ENCODE data around the gene LRRTM3.

Gene LRRTM3

GRCh38 chr10:66990143-66990830 lies 64.5 kb downstream of the LRRTM3 start:
- no peak overlapping the region for H3K4me3 ChIP-seq (ENCODE audit: low read length)
- H3K4me1 ChIP-seq (ENCODE audit: control insufficient read depth, low read depth, low read length): no peaks in the 10 kb centered on the region
- H3K27ac ChIP-seq (ENCODE audit: low read length): no peak overlapping the region
- H3K36me3 ChIP-seq (ENCODE audit: control insufficient read depth, low read depth, low read length): no peaks in the 10 kb centered on the region
- no peaks in the 10 kb centered on the region for H3K27me3 ChIP-seq (ENCODE audit: control insufficient read depth, insufficient read depth, low read length)
- H3K9ac ChIP-seq (ENCODE audit: low read length): no peak overlapping the region
- H3K9me3 ChIP-seq (ENCODE audit: control insufficient read depth, low read depth, low read length): no peaks in the 10 kb centered on the region

GRCh38 chr10:66996996-66997395 lies 71.2 kb downstream of the LRRTM3 start:
- H3K4me3 ChIP-seq (ENCODE audit: low read length): no peak overlapping the region
- no peaks in the 10 kb centered on the region for H3K36me3 ChIP-seq (ENCODE audit: control insufficient read depth, low read depth, low read length)
- no peaks in the 10 kb centered on the region for H3K9me3 ChIP-seq (ENCODE audit: control insufficient read depth, low read depth, low read length)
- no peak overlapping the region for H3K9ac ChIP-seq (ENCODE audit: low read length)
- no peak overlapping the region for H3K27ac ChIP-seq (ENCODE audit: low read length)
- H3K27me3 ChIP-seq (ENCODE audit: control insufficient read depth, insufficient read depth, low read length): no peaks in the 10 kb centered on the region
- no peaks in the 10 kb centered on the region for H3K4me1 ChIP-seq (ENCODE audit: control insufficient read depth, low read depth, low read length)

GRCh38 chr10:66999762-67000545 lies 74.1 kb downstream of the LRRTM3 start:
- Histone ChIP-seq H3K27me3 (ENCODE audit: control insufficient read depth, insufficient read depth, low read length) (no peaks in the 10 kb centered on the region), H3K9me3 (ENCODE audit: control insufficient read depth, low read depth, low read length) (no peaks in the 10 kb centered on the region), H3K4me3 (ENCODE audit: low read length) (no peak overlapping the region)

GRCh38 chr10:67004690-67005089 lies 78.9 kb downstream of the LRRTM3 start:
- Histone ChIP-seq H3K27ac (ENCODE audit: low read length) (no peak overlapping the region), H3K27me3 (ENCODE audit: control insufficient read depth, insufficient read depth, low read length) (no peaks in the 10 kb centered on the region), H3K36me3 (ENCODE audit: control insufficient read depth, low read depth, low read length) (no peaks in the 10 kb centered on the region), H3K4me3 (ENCODE audit: low read length) (no peak overlapping the region), H3K9ac (ENCODE audit: low read length) (no peak overlapping the region), H3K4me1 (ENCODE audit: control insufficient read depth, low read depth, low read length) (peaks cover 3% of the 10 kb centered on the region), H3K9me3 (ENCODE audit: control insufficient read depth, low read depth, low read length) (no peaks in the 10 kb centered on the region)

More at GRCh38 chr10:66999762-67000545, 74.1 kb downstream of the LRRTM3 start:
- H3K27ac ChIP-seq (ENCODE audit: low read length): no peak overlapping the region
- H3K9ac ChIP-seq (ENCODE audit: low read length): no peak overlapping the region
- H3K36me3 ChIP-seq (ENCODE audit: control insufficient read depth, low read depth, low read length): no peaks in the 10 kb centered on the region
- H3K4me1 ChIP-seq (ENCODE audit: control insufficient read depth, low read depth, low read length): peaks cover 3% of the 10 kb centered on the region

GRCh38 chr10:67005981-67006380 lies 80.1 kb downstream of the LRRTM3 start:
- Histone ChIP-seq H3K9me3 (ENCODE audit: control insufficient read depth, low read depth, low read length) (no peaks in the 10 kb centered on the region), H3K9ac (ENCODE audit: low read length) (no peak overlapping the region), H3K36me3 (ENCODE audit: control insufficient read depth, low read depth, low read length) (no peaks in the 10 kb centered on the region), H3K4me3 (ENCODE audit: low read length) (no peak overlapping the region), H3K4me1 (ENCODE audit: control insufficient read depth, low read depth, low read length) (peaks cover 3% of the 10 kb centered on the region), H3K27me3 (ENCODE audit: control insufficient read depth, insufficient read depth, low read length) (no peaks in the 10 kb centered on the region), H3K27ac (ENCODE audit: low read length) (no peak overlapping the region)

GRCh38 chr10:67011480-67011879 lies 85.6 kb downstream of the LRRTM3 start:
- Histone ChIP-seq H3K9ac (ENCODE audit: low read length) (no peak overlapping the region), H3K36me3 (ENCODE audit: control insufficient read depth, low read depth, low read length) (no peaks in the 10 kb centered on the region), H3K4me3 (ENCODE audit: low read length) (no peak overlapping the region), H3K27ac (ENCODE audit: low read length) (no peak overlapping the region), H3K27me3 (ENCODE audit: control insufficient read depth, insufficient read depth, low read length) (no peaks in the 10 kb centered on the region), H3K9me3 (ENCODE audit: control insufficient read depth, low read depth, low read length) (no peaks in the 10 kb centered on the region), H3K4me1 (ENCODE audit: control insufficient read depth, low read depth, low read length) (no peaks in the 10 kb centered on the region)

DNA sequence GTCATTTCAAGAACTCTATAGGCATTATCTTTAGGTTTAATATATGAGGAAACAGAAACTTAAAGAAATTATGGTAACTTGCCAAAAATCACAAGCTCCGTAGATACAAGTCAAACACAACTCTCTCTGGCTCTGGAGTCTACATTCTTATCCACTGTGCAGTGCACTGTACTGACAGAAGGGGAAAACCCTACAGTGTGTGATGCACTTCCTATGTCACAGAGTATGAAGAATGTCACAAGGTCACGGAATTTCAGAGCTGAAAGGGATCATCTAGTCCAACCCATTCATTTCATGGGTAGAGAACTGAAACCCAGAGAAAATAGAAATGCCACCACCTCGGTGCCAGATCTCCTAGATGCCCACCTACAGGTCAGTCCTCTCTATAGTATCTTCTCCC lies 86.1 kb downstream of the LRRTM3 start:
- H3K9me3 ChIP-seq (ENCODE audit: control insufficient read depth, low read depth, low read length): no peaks in the 10 kb centered on the region
- H3K27me3 ChIP-seq (ENCODE audit: control insufficient read depth, insufficient read depth, low read length): no peaks in the 10 kb centered on the region
- no peak overlapping the region for H3K9ac ChIP-seq (ENCODE audit: low read length)
- H3K4me3 ChIP-seq (ENCODE audit: low read length): no peak overlapping the region
- H3K4me1 ChIP-seq (ENCODE audit: control insufficient read depth, low read depth, low read length): no peaks in the 10 kb centered on the region
- H3K27ac ChIP-seq (ENCODE audit: low read length): no peak overlapping the region
- no peaks in the 10 kb centered on the region for H3K36me3 ChIP-seq (ENCODE audit: control insufficient read depth, low read depth, low read length)

GRCh38 chr10:67015225-67015624 lies 89.4 kb downstream of the LRRTM3 start:
- H3K4me1 ChIP-seq (ENCODE audit: control insufficient read depth, low read depth, low read length): no peaks in the 10 kb centered on the region

GRCh38 chr10:67017218-67017617 lies 91.4 kb downstream of the LRRTM3 start:
- Histone ChIP-seq H3K27ac (ENCODE audit: low read length) (no peak overlapping the region), H3K27me3 (ENCODE audit: control insufficient read depth, insufficient read depth, low read length) (no peaks in the 10 kb centered on the region), H3K36me3 (ENCODE audit: control insufficient read depth, low read depth, low read length) (no peaks in the 10 kb centered on the region), H3K9me3 (ENCODE audit: control insufficient read depth, low read depth, low read length) (no peaks in the 10 kb centered on the region), H3K9ac (ENCODE audit: low read length) (no peak overlapping the region), H3K4me1 (ENCODE audit: control insufficient read depth, low read depth, low read length) (no peaks in the 10 kb centered on the region), H3K4me3 (ENCODE audit: low read length) (no peak overlapping the region)

More at GRCh38 chr10:67015225-67015624, 89.4 kb downstream of the LRRTM3 start:
- Histone ChIP-seq H3K4me3 (ENCODE audit: low read length) (no peak overlapping the region), H3K27me3 (ENCODE audit: control insufficient read depth, insufficient read depth, low read length) (no peaks in the 10 kb centered on the region), H3K36me3 (ENCODE audit: control insufficient read depth, low read depth, low read length) (no peaks in the 10 kb centered on the region), H3K27ac (ENCODE audit: low read length) (no peak overlapping the region), H3K9me3 (ENCODE audit: control insufficient read depth, low read depth, low read length) (no peaks in the 10 kb centered on the region), H3K9ac (ENCODE audit: low read length) (no peak overlapping the region)

DNA sequence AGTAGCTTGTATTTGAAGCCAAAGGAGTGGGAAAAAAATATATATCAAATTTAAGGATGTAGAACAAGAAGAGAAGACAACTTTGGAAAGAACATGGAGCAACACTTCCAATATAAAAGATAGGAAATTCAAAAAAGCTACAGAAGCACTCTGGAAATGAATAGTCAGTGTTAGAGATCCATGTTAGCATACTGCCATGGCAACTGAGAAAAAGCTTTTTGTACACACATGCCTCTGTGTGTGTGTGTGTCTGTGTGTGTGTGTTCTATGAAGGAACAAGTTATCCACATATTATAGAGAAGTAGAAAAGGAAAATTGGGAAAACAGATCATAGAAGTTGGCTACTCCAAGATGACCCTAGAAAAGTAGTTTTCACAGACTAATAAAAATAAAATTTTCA lies 96.3 kb downstream of the LRRTM3 start:
- Histone ChIP-seq H3K4me1 (ENCODE audit: control insufficient read depth, low read depth, low read length) (no peaks in the 10 kb centered on the region), H3K27ac (ENCODE audit: low read length) (no peak overlapping the region), H3K36me3 (ENCODE audit: control insufficient read depth, low read depth, low read length) (no peaks in the 10 kb centered on the region), H3K27me3 (ENCODE audit: control insufficient read depth, insufficient read depth, low read length) (no peaks in the 10 kb centered on the region), H3K4me3 (ENCODE audit: low read length) (no peak overlapping the region), H3K9me3 (ENCODE audit: control insufficient read depth, low read depth, low read length) (no peaks in the 10 kb centered on the region), H3K9ac (ENCODE audit: low read length) (no peak overlapping the region)

- no peak overlapping the region for H3K27ac ChIP-seq (ENCODE audit: low read length)
- no peaks in the 10 kb centered on the region for H3K36me3 ChIP-seq (ENCODE audit: control insufficient read depth, low read depth, low read length)
- H3K4me3 ChIP-seq (ENCODE audit: low read length): no peak overlapping the region
- no peaks in the 10 kb centered on the region for H3K27me3 ChIP-seq (ENCODE audit: control insufficient read depth, insufficient read depth, low read length)
- H3K4me1 ChIP-seq (ENCODE audit: control insufficient read depth, low read depth, low read length): no peaks in the 10 kb centered on the region
- no peak overlapping the region for H3K9ac ChIP-seq (ENCODE audit: low read length)
- no peaks in the 10 kb centered on the region for H3K9me3 ChIP-seq (ENCODE audit: control insufficient read depth, low read depth, low read length)
Measured at GRCh38 chr10:67033878-67034277, 108.0 kb downstream of the LRRTM3 start.

GRCh38 chr10:67036808-67037207 lies 111.0 kb downstream of the LRRTM3 start:
- H3K4me3 ChIP-seq (ENCODE audit: low read length): no peak overlapping the region
- no peak overlapping the region for H3K9ac ChIP-seq (ENCODE audit: low read length)
- no peaks in the 10 kb centered on the region for H3K27me3 ChIP-seq (ENCODE audit: control insufficient read depth, insufficient read depth, low read length)
- no peaks in the 10 kb centered on the region for H3K36me3 ChIP-seq (ENCODE audit: control insufficient read depth, low read depth, low read length)
- no peaks in the 10 kb centered on the region for H3K9me3 ChIP-seq (ENCODE audit: control insufficient read depth, low read depth, low read length)
- H3K4me1 ChIP-seq (ENCODE audit: control insufficient read depth, low read depth, low read length): no peaks in the 10 kb centered on the region
- no peak overlapping the region for H3K27ac ChIP-seq (ENCODE audit: low read length)

All from iPS-18a (cell line).